Motor neuron (in vitro differentiated cells): ENCODE results near the gene SUSD1. TPM values are rescaled to one million over a fixed set of nuclear protein-coding genes. Genes with fewer than 3 reads are reported as not detected.

Source experiments
- ATAC-seq, 8 experiments: fragments of 200-7000 bp; cut with Tn5 transposase; replicated peaks in 6 of 8; 2 replicates each; pipeline ENCODE4 v1.8.0; 2021; ENCODE audit warnings: mild to moderate bottlenecking in 8 of 8, moderate library complexity in 8 of 8
- H3K27ac ChIP-seq, 2 donors: fragments of 250-450 bp; sonication (Bioruptor Pico); 2 replicates each; pipeline ENCODE4 v1.9.0; 2021; ENCODE audit warnings: antibody characterized with exemption in 2 of 2, mild to moderate bottlenecking in 2 of 2, moderate library complexity in 1 of 2
- H3K4me1 ChIP-seq, 2 donors: fragments of 250-450 bp; sonication (Bioruptor Pico); replicated peaks in 1 of 2; 2 replicates each; pipeline ENCODE4 v1.6.1; 2021; ENCODE audit warnings: antibody characterized with exemption in 2 of 2, mild to moderate bottlenecking in 2 of 2, moderate library complexity in 1 of 2
- H3K4me3 ChIP-seq, 5 donors: fragments of 250-450 bp; sonication (Bioruptor Pico); 2 replicates each; pipeline ENCODE4 v1.9.0; 2021; ENCODE audit warnings: antibody characterized with exemption in 5 of 5, mild to moderate bottlenecking in 5 of 5, moderate library complexity in 4 of 5
- WGBS, 10 experiments: fragments of 450-650 bp; shearing (Covaris generic); methylation state at CpG; one replicate each; pipeline ENCODE4 v1.0.0; 2022; 5-methylcytosine and 5-hydroxymethylcytosine counted together
- in situ Hi-C, 9 experiments: fragments of 400-800 bp; cut with MboI; loops; one replicate each; pipeline ENCODE4 v1.15.0; 2021; ENCODE audit warnings: low sequenced_read_pairs in 9 of 9, low pct_unique_long_range_greater_than_20kb in 2 of 9; ENCODE audit not compliant: unreplicated experiment in 9 of 9
- total RNA-seq, 8 experiments: library from RNA; unstranded; fragments of 300-600 nt; gene quantifications; 2 replicates each; pipeline versions ENCODE4 v1.2.3 to v1.2.4, GENCODE V29; 2022

SUSD1 gene
- total RNA-seq, 8 experiments from 2014 or later = 4.9 to 15.9 (median 8.4) TPM

GRCh38 chr9:112187404-112187803 is 12.3 kb upstream of the SUSD1 start:
- ATAC-seq = no peak
- no peaks in the 10 kb centered on the region for H3K4me1 ChIP-seq
- no peak overlapping the region for H3K27ac ChIP-seq
- in situ Hi-C loops = no loop called here
- 40 to 93% (median 81%) methylated on average over 1 to 4 of the region's 4 CpGs; no CpG with 5 or more reads in 2 of the 10 experiments for WGBS, 10 experiments
- H3K4me3 ChIP-seq = no peak overlapping the region

DNA sequence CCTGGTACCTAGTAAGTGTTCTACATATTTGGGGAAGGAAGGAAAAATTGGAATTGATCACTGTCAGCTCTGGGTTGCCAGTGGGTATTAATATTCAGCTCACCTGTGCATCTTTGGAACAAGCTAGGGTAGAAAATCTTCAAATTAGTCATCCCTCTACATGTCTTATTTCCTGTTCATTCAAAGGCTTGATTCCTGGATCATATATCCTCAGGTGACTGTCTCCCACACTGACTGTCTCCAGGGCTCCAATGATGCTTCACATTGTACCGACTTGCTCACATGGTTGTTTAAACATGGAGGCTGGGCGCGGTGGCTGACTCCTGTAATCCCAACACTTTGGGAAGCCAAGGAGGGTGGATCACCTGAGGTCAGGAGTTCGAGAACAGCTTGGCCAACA is 11.6 kb upstream of the SUSD1 start:
- no peaks in the 10 kb centered on the region for H3K4me1 ChIP-seq
- no peak for ATAC-seq
- in situ Hi-C loops = no loop called here
- 72 to 100% (median 100%) methylated on average over 1 to 3 of the region's 4 CpGs; no CpG with 5 or more reads in 5 of the 10 experiments for WGBS, 10 experiments
- H3K4me3 ChIP-seq = no peak overlapping the region
- H3K27ac ChIP-seq = no peak overlapping the region

- no peaks in the 10 kb centered on the region for H3K4me1 ChIP-seq
- 14 to 100% (median 86%) methylated on average over 1 to 2 of the region's 2 CpGs; no CpG with 5 or more reads in 1 of the 10 experiments for whole genome bisulfite sequencing, 10 experiments
- H3K27ac ChIP-seq = no peak overlapping the region
- ATAC-seq = no peak
- in situ Hi-C loops = no loop called here
- no peak overlapping the region for H3K4me3 ChIP-seq
Observed at GRCh38 chr9:112184946-112185345, 9.8 kb upstream of the SUSD1 start.

DNA sequence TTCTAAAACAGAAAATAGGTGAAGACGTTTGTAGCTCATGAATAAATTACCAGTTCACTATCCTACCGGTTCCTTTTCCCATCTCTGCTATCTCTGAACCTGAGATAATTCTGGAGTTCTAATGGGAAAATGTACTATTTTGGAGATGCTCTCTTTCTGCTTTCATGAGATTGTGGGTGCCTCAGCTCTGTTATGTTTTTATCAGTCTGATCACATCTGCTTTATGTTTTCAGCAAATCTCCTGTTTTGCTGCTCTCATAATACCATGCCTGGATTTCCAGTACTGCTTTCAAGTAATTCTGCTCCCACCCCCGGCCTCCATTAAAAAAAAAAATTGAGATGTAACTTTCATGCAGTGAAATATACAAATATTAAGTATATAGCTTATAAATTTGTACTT is 9.1 kb upstream of the SUSD1 start:
- in situ Hi-C loops = no loop called here
- no peak for ATAC-seq
- WGBS, 10 experiments = 33 to 100% (median 78%) methylated on average over 1 to 3 of the region's 3 CpGs; no CpG with 5 or more reads in 2 of the 10 experiments
- Histone ChIP-seq H3K4me3 (no peak overlapping the region), H3K4me1 (no peaks in the 10 kb centered on the region), H3K27ac (no peak overlapping the region)

- in situ Hi-C loops = no loop called here
- no peak overlapping the region for H3K27ac ChIP-seq
- WGBS, 10 experiments = 0 to 67% (median 40%) methylated on average over 1 to 3 of the region's 3 CpGs; no CpG with 5 or more reads in 1 of the 10 experiments
- ATAC-seq = peak in 1 of 8 experiments; percentile 33
- H3K4me1 ChIP-seq = no peaks in the 10 kb centered on the region
- no peak overlapping the region for H3K4me3 ChIP-seq
Observed at GRCh38 chr9:112180387-112180881, 5.3 kb upstream of the SUSD1 start.

DNA sequence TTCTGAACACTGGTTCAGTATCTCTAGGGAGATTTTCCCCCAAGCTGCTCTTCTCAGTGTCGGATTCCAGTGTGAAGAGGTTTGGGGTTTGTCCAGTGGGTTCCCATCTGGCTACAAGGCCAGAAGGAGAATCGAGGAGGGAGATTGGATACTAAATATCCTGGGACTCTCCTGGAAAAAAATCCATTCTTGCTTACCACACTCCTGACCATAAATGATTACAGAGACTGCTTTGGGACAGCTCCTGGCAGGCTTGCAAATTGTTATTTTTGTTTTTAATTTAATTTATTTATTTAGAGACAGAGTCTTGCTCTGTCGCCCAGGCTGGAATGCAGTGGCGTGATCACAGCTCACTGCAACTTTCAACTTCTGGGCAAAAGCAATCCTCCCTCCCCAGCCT is 4.7 kb upstream of the SUSD1 start:
- H3K4me3 ChIP-seq = no peak overlapping the region
- in situ Hi-C loops = no loop called here
- 32 to 100% (median 75%) methylated on average over 1 to 4 of the region's 4 CpGs; no CpG with 5 or more reads in 3 of the 10 experiments for WGBS, 10 experiments
- no peak for ATAC-seq
- H3K27ac ChIP-seq = no peak overlapping the region
- no peaks in the 10 kb centered on the region for H3K4me1 ChIP-seq

DNA sequence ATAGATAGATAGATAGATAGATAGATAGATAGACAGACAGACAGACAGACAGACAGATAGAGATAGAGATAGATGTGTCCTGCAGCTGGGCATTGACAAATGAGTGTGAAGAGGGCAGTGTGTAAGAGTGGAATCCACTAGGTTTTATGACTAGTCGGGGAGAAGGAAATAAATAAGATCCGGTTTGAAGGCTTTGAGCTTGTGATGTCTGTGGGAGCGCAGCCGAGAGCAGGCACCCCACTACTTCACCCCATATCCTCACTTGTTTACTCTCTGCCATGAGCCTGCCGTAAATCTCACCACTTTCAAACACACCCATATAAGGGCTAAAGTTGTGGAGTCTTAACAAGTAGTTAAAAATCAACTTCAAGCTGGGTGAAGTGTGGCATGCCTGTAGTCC is 1.4 kb upstream of the SUSD1 start:
- WGBS, 10 experiments = 71 to 93% (median 80%) methylated on average over 2 to 5 of the region's 5 CpGs; no CpG with 5 or more reads in 5 of the 10 experiments

DNA sequence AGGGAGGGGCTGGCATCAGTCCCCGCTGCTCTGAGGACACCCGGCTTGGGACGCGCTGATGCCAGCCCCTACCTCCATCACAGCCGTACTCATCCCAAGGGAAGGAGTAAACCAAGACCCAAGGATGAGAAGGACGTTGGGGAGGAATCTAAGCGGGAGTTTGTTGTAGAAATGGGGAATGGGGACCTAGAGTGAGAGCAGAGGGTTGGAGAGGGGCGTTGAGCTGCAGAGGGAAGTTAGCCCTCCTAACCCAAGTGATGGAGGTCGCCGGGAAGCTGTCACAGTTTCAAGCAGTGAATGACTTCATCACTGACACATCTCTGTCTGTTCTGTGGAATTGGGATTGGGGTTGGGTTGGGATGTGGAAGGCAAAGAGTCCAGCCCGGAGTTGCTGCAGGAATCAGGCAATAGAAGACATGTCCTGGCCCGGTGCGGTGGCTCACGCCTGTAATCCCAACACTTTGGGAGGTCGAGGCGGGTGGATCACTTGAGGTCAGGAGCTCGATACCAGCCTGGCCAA is 759 bp upstream of the SUSD1 start:
- no peak overlapping the region for H3K27ac ChIP-seq
- 60 to 100% (median 100%) methylated on average over 1 to 7 of the region's 17 CpGs; no CpG with 5 or more reads in 6 of the 10 experiments for WGBS, 10 experiments
- peaks cover 5 to 6% of the 10 kb centered on the region in 2 donors for H3K4me1 ChIP-seq
- in situ Hi-C loops = no loop called here
- H3K4me3 ChIP-seq = peak overlapping the region in 4 of 5 donors; percentile 53 to 62 (median 56)
- no peak for ATAC-seq

More for the DNA sequence above, 1.4 kb upstream of the SUSD1 start:
- no peak overlapping the region for H3K4me3 ChIP-seq
- peaks cover 5 to 6% of the 10 kb centered on the region in 2 donors for H3K4me1 ChIP-seq
- H3K27ac ChIP-seq = no peak overlapping the region
- in situ Hi-C loops = no loop called here
- ATAC-seq = no peak

DNA sequence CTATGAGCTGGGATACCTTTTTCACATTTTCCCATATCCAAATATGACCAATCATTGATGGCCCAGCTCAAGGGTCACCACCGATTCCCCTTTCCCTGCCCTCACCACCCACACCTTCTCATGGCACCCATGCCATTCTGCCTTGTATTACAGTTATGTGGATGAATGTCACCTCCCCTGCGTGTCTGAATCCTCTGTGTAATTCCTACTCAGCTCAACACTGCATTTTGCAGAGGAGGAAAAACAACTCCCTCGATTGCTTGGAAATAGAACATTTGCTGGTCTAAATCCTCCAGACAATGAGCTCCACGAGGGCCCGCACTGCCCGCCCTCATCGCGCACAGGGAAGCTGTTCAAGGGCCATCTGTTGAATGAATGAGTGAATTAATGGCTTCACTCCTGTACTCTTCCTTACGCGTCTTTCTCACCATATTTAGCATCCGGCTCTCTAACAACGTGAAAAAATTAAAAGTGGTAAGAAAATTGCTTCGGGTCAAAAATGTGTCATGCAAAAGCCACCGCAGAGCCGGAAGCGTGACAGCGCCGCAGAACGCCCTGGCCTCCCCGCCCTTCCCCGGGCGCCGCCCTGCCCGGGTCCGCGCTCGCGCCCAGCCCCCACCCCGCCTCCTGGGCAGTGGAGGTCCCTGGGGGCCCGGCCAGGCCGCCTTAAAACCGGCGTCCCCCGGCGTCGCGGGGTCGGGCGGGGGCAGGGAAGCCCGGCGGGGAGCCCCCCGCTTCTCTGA is 704 bp downstream of the SUSD1 start:
- in situ Hi-C loops = no loop called here
- ATAC-seq = peak; percentile 86 to 92 (median 89)
- 5 to 38% (median 27%) methylated on average over 2 to 12 of the region's 42 CpGs; no CpG with 5 or more reads in 5 of the 10 experiments for WGBS, 10 experiments
- peaks cover 5 to 6% of the 10 kb centered on the region in 2 donors for H3K4me1 ChIP-seq
- H3K27ac ChIP-seq = peak overlapping the region; percentile 39 to 69
- peak overlapping the region; percentile 50 to 62 (median 55) for H3K4me3 ChIP-seq

DNA sequence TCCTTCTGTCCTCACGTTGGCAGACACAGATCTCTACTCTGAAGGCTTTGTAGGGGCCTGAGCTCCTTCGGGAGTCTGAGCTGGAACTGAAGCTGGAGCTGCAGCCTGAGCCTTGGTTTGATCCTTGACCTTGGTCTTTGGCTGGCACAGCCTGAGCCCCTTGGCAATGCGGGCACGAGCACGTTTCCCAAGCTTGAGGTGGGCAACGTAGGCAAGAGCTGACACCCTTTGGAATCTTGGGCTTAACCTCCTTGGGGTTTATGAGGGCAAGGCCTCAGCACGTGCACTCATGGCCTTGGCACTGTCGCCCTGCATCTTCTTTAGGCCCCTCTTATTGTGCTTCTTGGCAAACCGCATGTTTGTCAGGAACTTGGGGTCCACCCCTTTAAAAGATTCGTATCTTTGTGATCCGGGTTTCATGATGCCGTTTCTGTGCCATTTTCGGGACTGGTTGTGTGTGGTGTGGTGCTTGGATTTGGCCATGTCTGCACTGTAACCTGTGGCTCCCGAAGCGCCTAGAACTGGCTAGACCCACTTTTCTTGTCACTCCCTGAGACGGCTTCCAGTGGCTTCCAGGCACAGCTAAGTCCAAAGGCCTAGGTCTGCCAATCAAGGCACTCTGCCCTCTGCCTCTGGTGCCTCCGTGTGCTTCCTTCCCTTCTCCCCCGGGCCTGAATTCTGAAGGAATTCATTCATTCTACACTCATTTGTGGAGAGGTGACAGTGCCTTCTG is 1.4 kb downstream of the SUSD1 start:
- 57 to 100% (median 90%) methylated on average over 2 to 8 of the region's 18 CpGs; no CpG with 5 or more reads in 4 of the 10 experiments for WGBS, 10 experiments
- H3K4me3 ChIP-seq = peak overlapping the region in 1 of 5 donors; percentile 58
- H3K4me1 ChIP-seq = peaks cover 5 to 6% of the 10 kb centered on the region in 2 donors
- H3K27ac ChIP-seq = no peak overlapping the region
- in situ Hi-C loops = no loop called here
- ATAC-seq = no peak

DNA sequence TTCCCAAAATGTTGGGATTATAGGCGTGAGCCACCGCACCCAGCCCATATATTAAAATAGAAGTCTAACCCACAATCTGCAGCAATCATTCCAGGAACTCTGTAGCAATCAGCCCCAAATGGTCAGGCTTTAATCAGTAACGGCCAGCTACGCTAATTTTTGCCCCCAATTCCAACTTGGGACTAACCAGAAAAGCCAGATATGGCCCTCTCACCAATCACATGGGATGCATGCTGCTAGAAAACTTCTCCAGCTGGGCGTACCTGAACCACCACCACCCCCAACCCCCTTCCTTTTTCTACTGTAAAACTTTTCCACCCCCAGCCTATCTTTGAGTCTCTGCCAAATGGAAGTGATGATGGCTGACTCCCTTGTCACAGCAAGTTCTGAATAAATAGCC is 4.1 kb downstream of the SUSD1 start:
- ATAC-seq = no peak
- in situ Hi-C loops = no loop called here
- Histone ChIP-seq H3K4me1 (peaks cover 5 to 13% of the 10 kb centered on the region in 2 donors), H3K27ac (no peak overlapping the region), H3K4me3 (no peak overlapping the region)
- WGBS, 10 experiments = 80 to 100% (median 90%) methylated on average over 1 to 2 of the region's 5 CpGs; no CpG with 5 or more reads in 7 of the 10 experiments

DNA sequence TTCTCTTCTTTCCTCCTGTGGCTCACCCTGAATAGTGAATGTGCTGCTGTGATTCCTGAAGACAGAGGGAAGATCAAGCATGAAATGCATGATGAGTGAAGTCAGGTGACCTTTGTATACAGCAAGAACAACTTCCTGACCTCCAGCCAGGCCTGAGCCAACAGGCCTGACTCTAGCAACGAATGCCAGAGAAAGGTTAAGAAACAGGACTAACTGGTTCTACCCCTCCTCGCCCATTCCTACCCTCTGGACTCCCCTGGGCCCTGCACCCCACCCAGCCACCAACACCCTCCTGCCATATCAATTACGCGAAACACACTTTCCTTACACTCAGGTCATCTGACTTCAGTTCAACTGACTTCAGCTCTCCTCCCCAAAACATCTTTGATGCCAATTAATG is 4.9 kb downstream of the SUSD1 start:
- H3K4me3 ChIP-seq = no peak overlapping the region
- H3K27ac ChIP-seq = no peak overlapping the region
- in situ Hi-C loops = no loop called here
- ATAC-seq = no peak
- peaks cover 5 to 13% of the 10 kb centered on the region in 2 donors for H3K4me1 ChIP-seq
- WGBS, 10 experiments = 40 to 71% (median 62%) methylated on average over 1 to 2 of the region's 4 CpGs; no CpG with 5 or more reads in 6 of the 10 experiments

DNA sequence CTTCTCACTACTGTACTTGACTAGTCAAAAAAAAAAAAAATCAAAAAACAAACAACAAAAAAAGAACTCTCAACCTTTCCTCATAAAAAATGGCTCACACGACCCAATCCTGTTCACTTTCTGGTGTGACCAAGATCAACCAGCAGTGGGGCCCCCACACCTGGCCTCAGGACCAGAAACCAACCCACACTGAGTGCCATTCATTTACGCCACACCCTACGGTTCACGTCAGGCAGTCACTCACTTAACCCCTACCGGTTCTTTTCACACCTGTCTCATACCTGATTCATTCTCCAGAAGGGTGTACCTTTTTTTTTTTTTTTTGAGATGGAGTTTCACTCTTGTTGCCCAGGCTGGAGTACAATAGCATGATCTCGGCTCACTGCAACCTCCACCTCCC is 5.7 kb downstream of the SUSD1 start:
- H3K4me1 ChIP-seq = peaks cover 4 to 13% of the 10 kb centered on the region in 2 donors
- in situ Hi-C loops = no loop called here
- H3K4me3 ChIP-seq = no peak overlapping the region
- no peak overlapping the region for H3K27ac ChIP-seq
- WGBS, 10 experiments = 40 to 100% (median 90%) methylated on average over 1 to 6 of the region's 6 CpGs; no CpG with 5 or more reads in 1 of the 10 experiments
- no peak for ATAC-seq
